Spleen (tissue), 11 donors: ENCODE measurements around the gene SUMO4. TPM values are rescaled to one million over a fixed set of nuclear protein-coding genes. Genes with fewer than 3 reads are reported as not detected.

Experiments used
- DNase-seq: peaks from one replicate; pipeline ENCODE4 v3.0.0-alpha.2; 2020
- H3K27ac ChIP-seq, 8 donors: fragments of 200-600 bp; sonication (generic) in 7 of 8; 1 replicate in 4 of 8; 2 replicates in 4 of 8; pipeline versions ENCODE4 v1.5.0 to v1.8.0; 2016 to 2021; ENCODE audit warnings: inconsistent platforms in 4 of 8, mild to moderate bottlenecking in 4 of 8, moderate library complexity in 1 of 8
- H3K27me3 ChIP-seq, 7 donors: fragments of 200-600 bp; sonication (generic) in 6 of 7; replicated peaks in 1 of 7; 1 replicate in 4 of 7; 2 replicates in 3 of 7; pipeline versions ENCODE4 v1.5.0 to v1.8.0; 2016 to 2021; ENCODE audit warnings: inconsistent platforms in 3 of 7, mild to moderate bottlenecking in 1 of 7
- H3K36me3 ChIP-seq, 6 donors: fragments of 200-600 bp; sonication (generic) in 5 of 6; 1 replicate in 4 of 6; 2 replicates in 2 of 6; pipeline versions ENCODE4 v1.5.0 to v1.8.0; 2016 to 2021; ENCODE audit warnings: inconsistent platforms in 2 of 6
- H3K4me1 ChIP-seq, 6 donors: fragments of 200-600 bp; sonication (generic) in 5 of 6; 1 replicate in 3 of 6; 2 replicates in 3 of 6; pipeline versions ENCODE4 v1.5.0 to v1.8.0; 2016 to 2021; ENCODE audit warnings: inconsistent platforms in 3 of 6
- H3K4me3 ChIP-seq, 8 donors: fragments of 200-600 bp; sonication (generic) in 7 of 8; 1 replicate in 4 of 8; 2 replicates in 4 of 8; pipeline versions ENCODE4 v1.5.0 to v1.8.0; 2016 to 2021; ENCODE audit warnings: inconsistent platforms in 4 of 8, mild to moderate bottlenecking in 4 of 8, moderate library complexity in 2 of 8
- H3K9me3 ChIP-seq, 8 donors: fragments of 200-600 bp; sonication (generic) in 7 of 8; 1 replicate in 4 of 8; 2 replicates in 4 of 8; pipeline versions ENCODE4 v1.5.0 to v1.8.0; 2016 to 2021; ENCODE audit warnings: inconsistent platforms in 4 of 8
- CTCF ChIP-seq, 11 experiments: fragments of 200-600 bp in 7 of 11; fragments of 450-650 bp in 4 of 11; sonication (generic) in 4 of 11; IDR thresholded peaks in 8 of 11; conservative IDR thresholded peaks in 3 of 11; 1 replicate in 7 of 11; 2 replicates in 4 of 11; pipeline versions ENCODE4 v1.4.0 to v1.8.0; 2016 to 2021; ENCODE audit warnings: antibody characterized with exemption in 11 of 11, inconsistent platforms in 4 of 11, mild to moderate bottlenecking in 1 of 11
- POLR2A ChIP-seq, 3 donors: fragments of 450-650 bp; IDR thresholded peaks; one replicate each; pipeline ENCODE4 v1.5.1; 2017; ENCODE audit warnings: antibody characterized with exemption in 3 of 3, mild to moderate bottlenecking in 1 of 3
- POLR2AphosphoS5 ChIP-seq, 3 donors: sonication (generic); formaldehyde crosslinking; IDR thresholded peaks; one replicate each; pipeline ENCODE4 v1.5.1; 2017; ENCODE audit warnings: antibody characterized with exemption in 3 of 3
- WGBS, 5 donors: extraction: QIAGEN DNeasy Blood & Tissue Kit in 3 of 5; methylation state at CpG; one replicate each; pipeline versions ENCODE4 v1.1.5 to v1.1.7; 2013 to 2018; 5-methylcytosine and 5-hydroxymethylcytosine counted together
- intact Hi-C: fragments of 100-400 bp; cut with DNase I; formaldehyde crosslinking; loops from one replicate; pipeline ENCODE4 v1.15.0; 2023; ENCODE audit warnings: low total_unique reads
- polyA plus RNA-seq, 3 donors: library from polyadenylated mRNA; stranded (reverse); fragments of 200-250 nt; gene quantifications; one replicate each; pipeline ENCODE4 v1.2.1, GENCODE V29; 2013
- total RNA-seq, 7 donors: library from RNA; depleted of rRNA in 3 of 7; stranded (reverse); fragments of >200 nt in 3 of 7; fragmentation: NEBNext Ultra II Directional in 4 of 7; extraction: Animal tissue kit (Norgen Biotek cat#: 25700) in 4 of 7; gene quantifications; one replicate each; pipeline versions ENCODE4 v1.1.0 to v1.2.1, GENCODE V29; 2016 to 2021
- donor health status: healthy with polysubstance abuse.
- donor health status: DM: no; HTN: no; CAD: no; lungs with moderate emphysema.
- donor health status: DM: no; HTN: no; CAD: no.
- donor health status: Bipolar disorder and iron deficiency.
- donor health status: healthy.
- donor health status: DM: no; HTN: no; CAD: no.
- donor health status: DM: yes; HTN: yes; CAD: no.

The SUMO4 gene
- total and polyA plus RNA-seq, 10 donors: 0.16 to 19.7 (median 6.3) TPM; not detected in 2

- intact Hi-C loops: no loop called here
- Histone ChIP-seq H3K4me3 (no peak overlapping the region), H3K36me3 (peaks cover 0 to 56% (median 10%) of the 10 kb centered on the region in 6 donors), H3K4me1 (peaks cover 0 to 21% (median 0%) of the 10 kb centered on the region in 6 donors), H3K27me3 (no peaks in the 10 kb centered on the region), H3K9me3 (peaks cover 0 to 16% (median 8%) of the 10 kb centered on the region in 8 donors), H3K27ac (no peak overlapping the region)
- TF ChIP-seq POLR2AphosphoS5 (IDR thresholded peaks at IDR 0.05): no peak
- no peak for TF ChIP-seq POLR2A (IDR thresholded peaks at IDR 0.05)
- TF ChIP-seq CTCF (IDR thresholded peaks at IDR 0.05 in 8 of 11, conservative IDR thresholded peaks at IDR 0.05 in 3 of 11): no peak
- WGBS, 5 donors: 91 to 94% (median 93%) methylated on average over 1 of the region's 1 CpG; no CpG with 5 or more reads in 1 of the 5 donors
- no peak for DNase-seq
These were observed 12.1 kb upstream of the SUMO4 start for GRCh38 chr6:149387779-149388512.

DNA sequence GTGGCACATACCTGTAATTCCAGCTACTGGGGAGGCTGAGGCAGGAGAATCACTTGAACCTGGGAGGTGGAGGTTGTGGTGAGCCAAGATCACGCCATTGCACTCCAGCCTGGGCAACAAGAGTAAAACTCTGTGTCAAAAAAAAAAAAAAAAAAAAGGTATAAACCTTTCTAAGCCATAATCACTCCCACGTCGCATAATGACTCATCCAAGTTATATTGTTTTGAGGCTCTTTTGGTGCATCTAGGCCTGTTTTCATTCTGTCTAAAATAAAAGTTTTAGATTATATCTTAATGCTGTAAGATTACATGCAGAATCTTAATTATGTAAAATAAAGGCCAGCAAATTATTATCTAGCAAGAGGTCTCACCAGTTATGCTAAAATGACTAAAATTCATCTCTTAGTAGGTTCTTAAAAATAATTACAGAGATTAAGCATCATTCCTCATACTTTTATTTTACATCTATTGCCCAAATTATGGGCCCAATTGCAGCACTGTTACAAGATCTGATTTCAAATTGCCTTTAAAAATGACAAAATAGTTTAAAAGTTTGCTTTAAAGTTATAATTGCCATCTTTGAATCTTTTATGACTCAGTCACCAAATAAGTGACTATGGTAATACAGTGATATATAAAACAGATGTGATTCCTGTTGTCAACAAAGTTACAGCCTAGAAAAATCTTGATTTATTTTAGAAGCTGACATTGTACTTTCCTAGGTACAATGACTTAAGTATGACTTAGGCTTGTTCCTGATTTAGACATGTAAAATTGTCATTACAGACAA lies 10.4 kb upstream of the SUMO4 start:
- DNase-seq: no peak
- no peak for TF ChIP-seq CTCF (IDR thresholded peaks at IDR 0.05 in 8 of 11, conservative IDR thresholded peaks at IDR 0.05 in 3 of 11)
- TF ChIP-seq POLR2A (IDR thresholded peaks at IDR 0.05): no peak
- no peak for TF ChIP-seq POLR2AphosphoS5 (IDR thresholded peaks at IDR 0.05)
- Histone ChIP-seq H3K27me3 (no peaks in the 10 kb centered on the region), H3K4me1 (peaks cover 0 to 12% (median 0%) of the 10 kb centered on the region in 6 donors), H3K9me3 (peaks cover 0 to 16% (median 8%) of the 10 kb centered on the region in 8 donors), H3K4me3 (no peak overlapping the region), H3K27ac (no peak overlapping the region), H3K36me3 (peaks cover 0 to 38% (median 6%) of the 10 kb centered on the region in 6 donors)
- intact Hi-C loops: no loop called here
- 87 to 99% (median 89%) methylated on average over 3 of the region's 3 CpGs for WGBS, 5 donors

- TF ChIP-seq POLR2A (IDR thresholded peaks at IDR 0.05) (no peak), CTCF (IDR thresholded peaks at IDR 0.05 in 8 of 11, conservative IDR thresholded peaks at IDR 0.05 in 3 of 11) (no peak), POLR2AphosphoS5 (IDR thresholded peaks at IDR 0.05) (no peak)
- H3K27ac ChIP-seq: no peak overlapping the region
- 95 to 99% (median 98%) methylated on average over 6 of the region's 6 CpGs for WGBS, 5 donors
- H3K4me3 ChIP-seq: no peak overlapping the region
- intact Hi-C loops: no loop called here
- H3K27me3 ChIP-seq: no peaks in the 10 kb centered on the region
- H3K9me3 ChIP-seq: peaks cover 0 to 5% (median under 1%) of the 10 kb centered on the region in 8 donors
- no peak for DNase-seq
- H3K4me1 ChIP-seq: peaks cover 0 to 5% (median 0%) of the 10 kb centered on the region in 6 donors
- H3K36me3 ChIP-seq: peaks cover 0 to 43% (median 5%) of the 10 kb centered on the region in 6 donors
These were observed 8.0 kb upstream of the SUMO4 start for GRCh38 chr6:149392093-149392492.

DNA sequence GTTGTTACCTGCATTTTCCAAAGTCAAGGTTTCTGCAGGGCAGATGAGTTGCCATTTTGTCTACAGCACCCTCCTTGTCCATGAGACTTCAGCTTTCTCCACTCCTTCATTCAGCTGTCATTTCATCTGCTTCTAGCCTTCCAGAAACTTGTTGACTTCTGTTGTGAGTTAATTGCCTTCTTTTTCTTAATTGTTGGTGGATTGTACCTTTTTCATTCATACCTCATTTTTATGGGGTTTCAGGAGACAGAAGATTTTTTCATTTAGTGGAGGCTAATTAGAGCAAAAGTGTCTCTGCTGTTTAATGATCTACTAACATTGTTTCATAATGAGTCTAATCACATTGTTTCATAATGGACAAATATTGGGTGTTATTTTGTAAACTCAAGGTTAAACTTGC lies 7.5 kb upstream of the SUMO4 start:
- Histone ChIP-seq H3K4me1 (peaks cover 0 to 5% (median 0%) of the 10 kb centered on the region in 6 donors), H3K9me3 (peaks cover 0 to under 1% (median 0%) of the 10 kb centered on the region in 8 donors), H3K4me3 (no peak overlapping the region), H3K36me3 (peaks cover 0 to 43% (median 6%) of the 10 kb centered on the region in 6 donors), H3K27me3 (no peaks in the 10 kb centered on the region), H3K27ac (no peak overlapping the region)
- intact Hi-C loops: no loop called here
- no peak for TF ChIP-seq POLR2A (IDR thresholded peaks at IDR 0.05)
- TF ChIP-seq CTCF (IDR thresholded peaks at IDR 0.05 in 8 of 11, conservative IDR thresholded peaks at IDR 0.05 in 3 of 11): no peak
- TF ChIP-seq POLR2AphosphoS5 (IDR thresholded peaks at IDR 0.05): no peak
- no peak for DNase-seq
